HS-5 (cell line): ENCODE measurements around the gene GEN1.

ENCODE experiments used
- DNase-seq: peaks from one replicate; pipeline ENCODE4 v3.0.0-alpha.2; 2012; ENCODE audit warnings: low read depth

GEN1 gene

GRCh38 chr2:17752892-17753802 is 791 bp upstream of the GEN1 start:
- DNase-seq = no peak

- no peak for DNase-seq
Observed at GRCh38 chr2:17754773-17755425, 961 bp downstream of the GEN1 start.

- no peak for DNase-seq
Observed at GRCh38 chr2:17756668-17757067, 2.7 kb downstream of the GEN1 start.

GRCh38 chr2:17757321-17757720 is 3.4 kb downstream of the GEN1 start:
- no peak for DNase-seq

GRCh38 chr2:17758118-17758517 is 4.2 kb downstream of the GEN1 start:
- no peak for DNase-seq

- DNase-seq = no peak
Observed at GRCh38 chr2:17759805-17760204, 5.9 kb downstream of the GEN1 start.

GRCh38 chr2:17762451-17762850 is 8.5 kb downstream of the GEN1 start:
- no peak for DNase-seq

- no peak for DNase-seq
Observed at GRCh38 chr2:17763641-17764333, 9.8 kb downstream of the GEN1 start.

GRCh38 chr2:17765398-17765797 is 11.5 kb downstream of the GEN1 start:
- no peak for DNase-seq

GRCh38 chr2:17768894-17769293 is 15.0 kb downstream of the GEN1 start:
- no peak for DNase-seq

- DNase-seq = no peak
Observed at GRCh38 chr2:17771956-17772355, 18.0 kb downstream of the GEN1 start.

- DNase-seq = no peak
Observed at GRCh38 chr2:17772532-17772931, 18.6 kb downstream of the GEN1 start.

- no peak for DNase-seq
Observed at GRCh38 chr2:17780546-17780945, 26.6 kb downstream of the GEN1 start.

GRCh38 chr2:17781482-17781881 is 27.5 kb downstream of the GEN1 start:
- no peak for DNase-seq

- DNase-seq = no peak
Observed at GRCh38 chr2:17786727-17787126, 32.8 kb downstream of the GEN1 start.

- no peak for DNase-seq
Observed at GRCh38 chr2:17788773-17789172, 34.8 kb downstream of the GEN1 start.

- no peak for DNase-seq
Observed at GRCh38 chr2:17790536-17790935, 36.6 kb downstream of the GEN1 start.

- DNase-seq = peak; percentile 40
Observed at GRCh38 chr2:17791121-17791816, 37.3 kb downstream of the GEN1 start.

GRCh38 chr2:17791817-17792130 is 37.8 kb downstream of the GEN1 start:
- DNase-seq = no peak

GRCh38 chr2:17792515-17792914 is 38.6 kb downstream of the GEN1 start:
- DNase-seq = no peak

- DNase-seq = no peak
Observed at GRCh38 chr2:17793296-17793695, 39.4 kb downstream of the GEN1 start.

- DNase-seq = no peak
Observed at GRCh38 chr2:17793803-17794354, 39.9 kb downstream of the GEN1 start.
